ENCODE measurements around the gene LRP5.

The LRP5 gene

DNA sequence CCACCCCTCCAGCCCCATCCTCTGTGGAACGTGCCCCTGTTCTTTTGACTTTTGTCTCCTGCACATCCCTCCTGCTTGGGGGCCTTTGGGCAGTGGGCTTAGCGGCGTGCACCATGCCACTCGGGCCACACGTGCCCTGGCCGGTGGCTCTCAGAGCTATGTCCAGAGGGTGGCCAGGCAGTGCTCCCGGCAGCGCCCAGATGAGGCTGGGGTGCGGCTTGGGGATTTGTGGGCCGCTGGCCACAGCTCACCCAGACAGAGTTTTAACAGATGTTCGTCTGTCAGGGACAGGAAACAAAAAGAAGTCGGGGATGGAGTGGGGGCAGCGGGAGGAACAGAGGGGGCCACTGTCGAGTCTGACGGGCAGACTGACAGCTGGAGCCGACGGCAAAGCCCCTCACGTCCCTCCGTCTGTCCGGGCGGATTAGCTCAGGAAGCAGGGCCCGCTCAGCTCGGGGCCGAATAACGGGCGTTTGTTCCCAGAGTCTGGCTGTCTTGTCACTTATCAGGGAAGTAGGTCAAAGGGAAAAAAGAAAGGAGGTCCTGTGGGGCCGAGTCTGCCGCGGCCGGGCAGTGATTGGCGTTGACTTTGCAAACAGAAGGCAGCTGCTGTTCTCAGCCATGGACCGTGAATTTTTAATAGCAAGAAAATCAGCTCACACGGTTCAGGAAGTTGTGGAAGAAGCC lies 61.6 kb downstream of the LRP5 start:
- H3K36me3 ChIP-seq (ENCODE audit: control insufficient read depth, insufficient read depth, low read length) = no peaks in the 10 kb centered on the region
- H3K4me2 ChIP-seq (ENCODE audit: low read length) = no peak overlapping the region
- H3K27me3 ChIP-seq (ENCODE audit: control insufficient read depth, insufficient read depth, low read length) = no peaks in the 10 kb centered on the region
- H3K9ac ChIP-seq = no peak overlapping the region
- H3K4me1 ChIP-seq = no peaks in the 10 kb centered on the region
- H3K4me3 ChIP-seq (ENCODE audit: low read depth, low read length) = no peak overlapping the region
- H3K79me2 ChIP-seq = no peaks in the 10 kb centered on the region
- peak overlapping the region; percentile 42 for H3K27ac ChIP-seq
- H2AFZ ChIP-seq = no peak overlapping the region
- no peaks in the 10 kb centered on the region for H3K9me3 ChIP-seq (ENCODE audit: control insufficient read depth, low read length)
- TF ChIP-seq, protein P1, sequence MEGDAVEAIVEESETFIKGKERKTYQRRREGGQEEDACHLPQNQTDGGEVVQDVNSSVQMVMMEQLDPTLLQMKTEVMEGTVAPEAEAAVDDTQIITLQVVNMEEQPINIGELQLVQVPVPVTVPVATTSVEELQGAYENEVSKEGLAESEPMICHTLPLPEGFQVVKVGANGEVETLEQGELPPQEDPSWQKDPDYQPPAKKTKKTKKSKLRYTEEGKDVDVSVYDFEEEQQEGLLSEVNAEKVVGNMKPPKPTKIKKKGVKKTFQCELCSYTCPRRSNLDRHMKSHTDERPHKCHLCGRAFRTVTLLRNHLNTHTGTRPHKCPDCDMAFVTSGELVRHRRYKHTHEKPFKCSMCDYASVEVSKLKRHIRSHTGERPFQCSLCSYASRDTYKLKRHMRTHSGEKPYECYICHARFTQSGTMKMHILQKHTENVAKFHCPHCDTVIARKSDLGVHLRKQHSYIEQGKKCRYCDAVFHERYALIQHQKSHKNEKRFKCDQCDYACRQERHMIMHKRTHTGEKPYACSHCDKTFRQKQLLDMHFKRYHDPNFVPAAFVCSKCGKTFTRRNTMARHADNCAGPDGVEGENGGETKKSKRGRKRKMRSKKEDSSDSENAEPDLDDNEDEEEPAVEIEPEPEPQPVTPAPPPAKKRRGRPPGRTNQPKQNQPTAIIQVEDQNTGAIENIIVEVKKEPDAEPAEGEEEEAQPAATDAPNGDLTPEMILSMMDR (IDR thresholded peaks at IDR 0.05) = no peak

DNA sequence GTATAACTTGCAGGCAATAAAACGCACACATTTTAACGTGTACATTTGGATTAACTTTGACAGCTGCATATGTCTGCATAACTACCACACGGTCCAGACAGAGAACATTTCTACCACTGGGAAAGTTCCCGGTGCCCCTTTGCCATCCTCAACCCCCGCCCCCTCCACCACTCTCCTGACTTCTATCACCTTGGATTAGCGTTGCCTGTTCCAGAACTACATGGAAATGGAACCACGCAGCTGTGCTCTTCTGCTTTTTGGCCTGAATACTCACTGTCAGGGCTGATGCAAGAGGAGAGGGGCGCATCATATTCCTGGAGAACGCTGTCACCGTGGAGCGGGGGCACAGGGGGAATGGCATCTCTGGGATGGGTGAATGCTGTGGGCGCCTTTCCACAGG lies 62.1 kb downstream of the LRP5 start:
- no peak overlapping the region for H3K27ac ChIP-seq
- H3K27me3 ChIP-seq (ENCODE audit: control insufficient read depth, insufficient read depth, low read length) = no peaks in the 10 kb centered on the region
- H2AFZ ChIP-seq = no peak overlapping the region
- TF ChIP-seq, protein P1 (IDR thresholded peaks at IDR 0.05) = no peak
- no peak overlapping the region for H3K4me2 ChIP-seq (ENCODE audit: low read length)
- no peaks in the 10 kb centered on the region for H3K36me3 ChIP-seq (ENCODE audit: control insufficient read depth, insufficient read depth, low read length)
- no peak overlapping the region for H3K9ac ChIP-seq
- no peak overlapping the region for H3K4me3 ChIP-seq (ENCODE audit: low read depth, low read length)
- peaks cover 5% of the 10 kb centered on the region for H3K4me1 ChIP-seq
- H3K79me2 ChIP-seq = no peaks in the 10 kb centered on the region
- H3K9me3 ChIP-seq (ENCODE audit: control insufficient read depth, low read length) = no peaks in the 10 kb centered on the region

DNA sequence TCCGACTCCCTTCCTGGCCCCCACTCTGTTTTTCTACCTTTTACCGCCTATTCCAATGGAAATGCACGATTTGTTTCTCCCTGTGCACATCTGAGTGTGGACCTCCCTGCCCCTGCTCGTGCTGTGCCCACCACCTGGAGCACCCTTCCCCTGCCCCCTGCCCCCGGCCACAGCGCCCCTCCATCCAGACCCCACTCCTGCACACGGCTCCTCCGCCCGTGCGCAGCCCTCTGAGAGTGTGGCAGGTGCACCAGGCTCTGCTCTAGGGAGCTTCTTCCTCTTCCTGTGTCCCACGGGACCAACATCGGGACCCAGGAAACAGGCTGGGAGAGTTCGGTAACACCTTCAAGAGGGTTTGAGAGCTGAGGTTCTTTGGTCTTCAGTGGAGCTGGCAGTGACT lies 62.9 kb downstream of the LRP5 start:
- Histone ChIP-seq H3K4me2 (ENCODE audit: low read length) (no peak overlapping the region), H3K4me3 (ENCODE audit: low read depth, low read length) (no peak overlapping the region), H3K79me2 (no peaks in the 10 kb centered on the region), H3K36me3 (ENCODE audit: control insufficient read depth, insufficient read depth, low read length) (no peaks in the 10 kb centered on the region), H3K27ac (no peak overlapping the region), H3K27me3 (ENCODE audit: control insufficient read depth, insufficient read depth, low read length) (no peaks in the 10 kb centered on the region), H2AFZ (no peak overlapping the region), H3K4me1 (peaks cover 5% of the 10 kb centered on the region), H3K9me3 (ENCODE audit: control insufficient read depth, low read length) (no peaks in the 10 kb centered on the region), H3K9ac (no peak overlapping the region)
- TF ChIP-seq, protein P1 (IDR thresholded peaks at IDR 0.05) = no peak

DNA sequence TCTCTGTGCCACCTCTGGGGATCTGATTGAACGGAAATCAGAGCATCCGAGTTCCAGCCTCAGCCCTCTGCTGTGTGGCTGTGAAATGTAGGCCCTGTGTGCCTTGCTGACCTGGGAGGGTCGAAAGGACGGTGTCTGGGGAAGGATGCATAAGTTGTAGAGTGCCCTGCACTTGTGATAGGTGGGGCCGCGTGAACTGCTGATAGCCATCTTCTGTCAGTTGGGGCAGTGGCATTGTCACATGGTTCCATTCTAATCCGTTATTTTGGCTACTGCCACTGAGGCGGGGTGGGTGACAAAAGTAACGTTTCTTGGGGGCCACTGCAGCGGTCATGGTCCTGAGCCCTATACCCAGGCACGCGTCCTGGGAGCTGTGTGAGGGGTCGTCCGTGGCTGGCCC lies 63.4 kb downstream of the LRP5 start:
- Histone ChIP-seq H3K4me1 (peaks cover 5% of the 10 kb centered on the region), H3K36me3 (ENCODE audit: control insufficient read depth, insufficient read depth, low read length) (no peaks in the 10 kb centered on the region), H3K27ac (no peak overlapping the region), H3K9me3 (ENCODE audit: control insufficient read depth, low read length) (no peaks in the 10 kb centered on the region), H3K9ac (no peak overlapping the region), H3K4me3 (ENCODE audit: low read depth, low read length) (no peak overlapping the region), H2AFZ (no peak overlapping the region), H3K4me2 (ENCODE audit: low read length) (no peak overlapping the region), H3K79me2 (no peaks in the 10 kb centered on the region), H3K27me3 (ENCODE audit: control insufficient read depth, insufficient read depth, low read length) (no peaks in the 10 kb centered on the region)
- TF ChIP-seq, protein P1 (IDR thresholded peaks at IDR 0.05) = no peak

DNA sequence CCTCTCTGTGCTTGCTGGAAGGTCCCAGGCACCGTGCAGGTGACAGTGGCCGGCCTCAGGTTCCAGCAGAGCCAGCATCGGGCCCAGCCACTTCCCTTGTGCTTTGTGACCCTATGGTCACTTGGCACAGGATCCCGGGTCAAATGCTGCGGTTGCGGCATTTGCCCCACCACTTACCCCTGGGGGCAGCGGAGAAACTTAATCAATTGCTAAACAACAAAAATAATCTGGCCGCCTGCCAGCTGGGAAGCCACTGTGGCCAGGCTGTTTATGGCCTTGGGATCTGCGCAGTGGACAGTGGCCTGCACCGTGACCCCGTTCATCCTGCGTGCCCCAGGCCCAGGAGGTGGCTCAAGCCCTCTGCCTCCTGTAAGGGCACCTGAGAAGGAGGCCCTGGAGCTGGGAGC lies 65.0 kb downstream of the LRP5 start:
- peaks cover 5% of the 10 kb centered on the region for H3K4me1 ChIP-seq
- no peak overlapping the region for H2AFZ ChIP-seq
- no peaks in the 10 kb centered on the region for H3K27me3 ChIP-seq (ENCODE audit: control insufficient read depth, insufficient read depth, low read length)
- no peaks in the 10 kb centered on the region for H3K36me3 ChIP-seq (ENCODE audit: control insufficient read depth, insufficient read depth, low read length)
- H3K27ac ChIP-seq = no peak overlapping the region
- no peak overlapping the region for H3K9ac ChIP-seq
- no peak overlapping the region for H3K4me3 ChIP-seq (ENCODE audit: low read depth, low read length)
- no peaks in the 10 kb centered on the region for H3K9me3 ChIP-seq (ENCODE audit: control insufficient read depth, low read length)
- H3K79me2 ChIP-seq = no peaks in the 10 kb centered on the region
- TF ChIP-seq, protein P1 (IDR thresholded peaks at IDR 0.05) = no peak
- H3K4me2 ChIP-seq (ENCODE audit: low read length) = no peak overlapping the region
